ENCODE measurements around the gene LCTL.

DNA sequence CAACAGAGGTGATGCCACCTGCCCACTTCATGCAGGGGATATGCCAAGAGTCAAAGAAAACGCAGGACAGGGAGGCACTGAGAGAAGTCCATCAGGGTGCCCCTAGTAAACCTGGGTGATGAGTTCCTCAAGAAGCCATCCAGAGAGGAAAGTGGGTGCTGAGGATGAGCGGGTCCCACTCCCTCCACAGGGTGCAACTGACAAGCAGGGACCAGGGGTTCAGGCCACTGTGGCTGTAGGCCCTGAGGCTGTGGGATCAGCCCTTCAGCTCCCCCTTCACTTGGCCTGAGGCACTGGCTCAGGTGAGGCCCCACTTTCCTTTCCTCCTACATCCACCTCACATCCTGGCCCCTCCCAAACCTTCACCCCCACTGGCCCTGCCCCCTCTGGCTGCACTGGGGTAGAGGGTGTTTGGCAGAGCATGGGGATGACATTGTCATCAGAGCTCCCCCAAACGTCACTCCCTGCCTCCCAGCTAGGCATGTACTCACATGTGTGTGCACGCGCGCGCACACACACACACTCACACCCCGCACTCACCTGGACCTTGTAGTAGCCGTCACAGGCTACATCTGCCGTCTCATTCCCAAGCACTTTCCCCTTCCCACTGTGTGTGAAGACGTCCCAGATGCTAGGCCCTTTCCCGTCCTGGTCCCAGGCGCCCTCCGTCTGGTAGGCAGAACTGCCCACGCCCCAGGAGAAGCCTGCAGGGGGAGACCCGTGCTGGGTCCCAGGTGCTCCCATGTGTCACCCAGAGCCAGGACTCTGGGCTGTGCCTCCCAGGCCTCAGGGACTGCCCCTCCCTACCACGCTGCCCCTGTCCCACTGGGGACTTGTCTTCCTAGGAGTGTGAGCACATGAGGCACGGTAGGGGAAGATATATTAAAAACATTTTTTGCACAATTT lies 1.4 kb downstream of the LCTL start:
- TF ChIP-seq CTCF (IDR thresholded peaks at IDR 0.05; ENCODE audit: insufficient read depth, low read depth, low read length) = no peak
- no peak for TF ChIP-seq EZH2 (IDR thresholded peaks at IDR 0.05; ENCODE audit: insufficient read depth, low read length)
